ENCODE measurements around the gene TRMT5.

The TRMT5 gene

GRCh38 chr14:60963761-60964160 is 17.1 kb downstream of the TRMT5 start:
- DNase-seq: no peak

- no peak for DNase-seq
These were observed 22.7 kb downstream of the TRMT5 start for GRCh38 chr14:60958146-60958545.

- DNase-seq: no peak
These were observed 24.2 kb downstream of the TRMT5 start for GRCh38 chr14:60956632-60957031.

GRCh38 chr14:60956202-60956601 is 24.7 kb downstream of the TRMT5 start:
- DNase-seq: no peak

- DNase-seq: no peak
These were observed 29.0 kb downstream of the TRMT5 start for GRCh38 chr14:60951776-60952435.

- DNase-seq: no peak
These were observed 34.1 kb downstream of the TRMT5 start for GRCh38 chr14:60946773-60947172.

GRCh38 chr14:60945984-60946383 is 34.9 kb downstream of the TRMT5 start:
- no peak for DNase-seq

- DNase-seq: no peak
These were observed 36.7 kb downstream of the TRMT5 start for GRCh38 chr14:60944204-60944603.

GRCh38 chr14:60943637-60944032 is 37.2 kb downstream of the TRMT5 start:
- no peak for DNase-seq

GRCh38 chr14:60935319-60935718 is 45.6 kb downstream of the TRMT5 start:
- DNase-seq: no peak

- no peak for DNase-seq
These were observed 46.8 kb downstream of the TRMT5 start for GRCh38 chr14:60933920-60934655.

- no peak for DNase-seq
These were observed 49.7 kb downstream of the TRMT5 start for GRCh38 chr14:60931218-60931617.

GRCh38 chr14:60926002-60926401 is 54.9 kb downstream of the TRMT5 start:
- DNase-seq: no peak

- DNase-seq: no peak
These were observed 55.6 kb downstream of the TRMT5 start for GRCh38 chr14:60925286-60925685.

GRCh38 chr14:60922050-60922449 is 58.8 kb downstream of the TRMT5 start:
- DNase-seq: no peak
